ENCODE measurements around the gene HRAS. TPM values are rescaled to one million over a fixed set of nuclear protein-coding genes. Genes with fewer than 3 reads are reported as not detected.
"Not testable (repeated sequence)": the region's sequence is repeated elsewhere in the genome, so short reads cannot be mapped to it uniquely, and the experiment has no call there.

The HRAS gene
- total RNA-seq, 1 donor = 7.1 TPM

- H3K4me3 ChIP-seq (ENCODE audit: low read length) = no peak overlapping the region
- peaks cover 4% of the 10 kb centered on the region for H3K4me1 ChIP-seq (ENCODE audit: insufficient read depth, low read length)
- H3K27me3 ChIP-seq (ENCODE audit: insufficient read depth, low read length) = no peaks in the 10 kb centered on the region
- H3K9me3 ChIP-seq (ENCODE audit: low read depth, low read length) = no peaks in the 10 kb centered on the region
These were observed 16.7 kb downstream of the HRAS start for GRCh38 chr11:518463-519202.

GRCh38 chr11:516918-517685 lies 18.3 kb downstream of the HRAS start:
- not testable (repeated sequence) for H3K27me3 ChIP-seq (ENCODE audit: insufficient read depth, low read length); H3K9me3 ChIP-seq (ENCODE audit: low read depth, low read length); H3K4me3 ChIP-seq (ENCODE audit: low read length); H3K4me1 ChIP-seq (ENCODE audit: insufficient read depth, low read length)

- no peaks in the 10 kb centered on the region for H3K27me3 ChIP-seq (ENCODE audit: insufficient read depth, low read length)
- peaks cover 4% of the 10 kb centered on the region for H3K4me1 ChIP-seq (ENCODE audit: insufficient read depth, low read length)
- H3K4me3 ChIP-seq (ENCODE audit: low read length) = no peak overlapping the region
- H3K9me3 ChIP-seq (ENCODE audit: low read depth, low read length) = no peaks in the 10 kb centered on the region
These were observed 19.0 kb downstream of the HRAS start for GRCh38 chr11:516400-516799.

GRCh38 chr11:515131-515530 lies 20.2 kb downstream of the HRAS start:
- H3K4me1 ChIP-seq (ENCODE audit: insufficient read depth, low read length) = peaks cover 4% of the 10 kb centered on the region
- no peaks in the 10 kb centered on the region for H3K27me3 ChIP-seq (ENCODE audit: insufficient read depth, low read length)
- H3K9me3 ChIP-seq (ENCODE audit: low read depth, low read length) = no peaks in the 10 kb centered on the region
- no peak overlapping the region for H3K4me3 ChIP-seq (ENCODE audit: low read length)

GRCh38 chr11:514606-515005 lies 20.8 kb downstream of the HRAS start:
- Histone ChIP-seq H3K27me3 (ENCODE audit: insufficient read depth, low read length) (no peaks in the 10 kb centered on the region), H3K4me3 (ENCODE audit: low read length) (no peak overlapping the region), H3K4me1 (ENCODE audit: insufficient read depth, low read length) (peaks cover 4% of the 10 kb centered on the region), H3K9me3 (ENCODE audit: low read depth, low read length) (no peaks in the 10 kb centered on the region)

- Histone ChIP-seq H3K9me3 (ENCODE audit: low read depth, low read length) (no peaks in the 10 kb centered on the region), H3K4me3 (ENCODE audit: low read length) (no peak overlapping the region), H3K27me3 (ENCODE audit: insufficient read depth, low read length) (no peaks in the 10 kb centered on the region), H3K4me1 (ENCODE audit: insufficient read depth, low read length) (peaks cover 2% of the 10 kb centered on the region)
These were observed 22.4 kb downstream of the HRAS start for GRCh38 chr11:512761-513595.

GRCh38 chr11:508956-509355 lies 26.4 kb downstream of the HRAS start:
- H3K27me3 ChIP-seq (ENCODE audit: insufficient read depth, low read length) = no peaks in the 10 kb centered on the region
- H3K4me1 ChIP-seq (ENCODE audit: insufficient read depth, low read length) = peaks cover 30% of the 10 kb centered on the region
- no peak overlapping the region for H3K4me3 ChIP-seq (ENCODE audit: low read length)
- H3K9me3 ChIP-seq (ENCODE audit: low read depth, low read length) = no peaks in the 10 kb centered on the region

GRCh38 chr11:507727-508515 lies 27.5 kb downstream of the HRAS start:
- Histone ChIP-seq H3K27me3 (ENCODE audit: insufficient read depth, low read length) (no peaks in the 10 kb centered on the region), H3K9me3 (ENCODE audit: low read depth, low read length) (no peaks in the 10 kb centered on the region), H3K4me3 (ENCODE audit: low read length) (peak overlapping the region; percentile 35), H3K4me1 (ENCODE audit: insufficient read depth, low read length) (peaks cover 38% of the 10 kb centered on the region)

GRCh38 chr11:506995-507726 lies 28.2 kb downstream of the HRAS start, which contains the start of gene RNH1:
Gene RNH1 (minus strand): TSS chr11:507242. CDS start chr11:502162, 5,080 bp downstream.
- Histone ChIP-seq H3K4me3 (ENCODE audit: low read length) (peak within 1 kb of the TSS; percentile 90), H3K4me1 (ENCODE audit: insufficient read depth, low read length) (peaks cover 46% of the 10 kb centered on the region), H3K27me3 (ENCODE audit: insufficient read depth, low read length) (no peaks in the 10 kb centered on the region), H3K9me3 (ENCODE audit: low read depth, low read length) (no peaks in the 10 kb centered on the region)

- no peaks in the 10 kb centered on the region for H3K27me3 ChIP-seq (ENCODE audit: insufficient read depth, low read length)
- H3K4me3 ChIP-seq (ENCODE audit: low read length) = peak overlapping the region; percentile 90
- no peaks in the 10 kb centered on the region for H3K9me3 ChIP-seq (ENCODE audit: low read depth, low read length)
- peaks cover 53% of the 10 kb centered on the region for H3K4me1 ChIP-seq (ENCODE audit: insufficient read depth, low read length)
These were observed 29.0 kb downstream of the HRAS start for GRCh38 chr11:506238-506994.

GRCh38 chr11:504994-505344 lies 30.4 kb downstream of the HRAS start:
- Histone ChIP-seq H3K27me3 (ENCODE audit: insufficient read depth, low read length) (no peaks in the 10 kb centered on the region), H3K9me3 (ENCODE audit: low read depth, low read length) (no peaks in the 10 kb centered on the region), H3K4me1 (ENCODE audit: insufficient read depth, low read length) (peaks cover 58% of the 10 kb centered on the region), H3K4me3 (ENCODE audit: low read length) (peak overlapping the region; percentile 47)

- H3K4me1 ChIP-seq (ENCODE audit: insufficient read depth, low read length) = peaks cover 58% of the 10 kb centered on the region
- peak overlapping the region; percentile 47 for H3K4me3 ChIP-seq (ENCODE audit: low read length)
These were observed 31.1 kb downstream of the HRAS start for GRCh38 chr11:504053-504993.

More at GRCh38 chr11:504053-504993, 31.1 kb downstream of the HRAS start:
- Histone ChIP-seq H3K27me3 (ENCODE audit: insufficient read depth, low read length) (no peaks in the 10 kb centered on the region), H3K9me3 (ENCODE audit: low read depth, low read length) (no peaks in the 10 kb centered on the region)
